M059J (cell line): ENCODE results near the gene SLC4A2. TPM values are rescaled to one million over a fixed set of nuclear protein-coding genes. Genes with fewer than 3 reads are reported as not detected.

Experiments used
- DNase-seq: peaks from one replicate; pipeline ENCODE4 v3.0.0-alpha.2; 2012; ENCODE audit warnings: low read depth
- total RNA-seq: library from RNA; depleted of rRNA; stranded (reverse); fragments of >200 nt; shearing (Covaris generic); gene quantifications from 2 replicates; pipeline ENCODE4 v1.2.3, GENCODE V29; 2014

The SLC4A2 gene
- total RNA-seq, 1 experiment from 2014 or later, result 101 TPM

DNA sequence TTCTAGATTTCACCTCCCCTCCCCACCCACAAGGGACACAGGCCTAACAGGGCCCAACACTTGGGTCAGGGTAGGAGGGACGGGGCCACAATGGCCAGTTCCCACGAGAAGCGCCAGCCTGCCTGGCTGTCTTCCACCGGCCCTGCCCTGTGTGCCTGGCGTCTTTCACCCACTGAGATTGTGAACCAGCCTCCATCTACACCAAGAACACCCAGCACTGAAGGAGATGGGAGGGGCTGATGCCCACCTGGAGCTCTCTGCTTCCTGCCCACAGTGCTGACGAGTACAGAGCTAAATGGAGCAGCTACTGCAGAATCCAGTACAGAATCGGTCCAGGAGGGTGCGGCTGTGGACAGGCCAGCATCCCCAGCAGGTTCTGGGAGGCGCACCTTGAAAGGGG, 13.4 kb upstream of the SLC4A2 start:
- DNase-seq, result no peak

DNA sequence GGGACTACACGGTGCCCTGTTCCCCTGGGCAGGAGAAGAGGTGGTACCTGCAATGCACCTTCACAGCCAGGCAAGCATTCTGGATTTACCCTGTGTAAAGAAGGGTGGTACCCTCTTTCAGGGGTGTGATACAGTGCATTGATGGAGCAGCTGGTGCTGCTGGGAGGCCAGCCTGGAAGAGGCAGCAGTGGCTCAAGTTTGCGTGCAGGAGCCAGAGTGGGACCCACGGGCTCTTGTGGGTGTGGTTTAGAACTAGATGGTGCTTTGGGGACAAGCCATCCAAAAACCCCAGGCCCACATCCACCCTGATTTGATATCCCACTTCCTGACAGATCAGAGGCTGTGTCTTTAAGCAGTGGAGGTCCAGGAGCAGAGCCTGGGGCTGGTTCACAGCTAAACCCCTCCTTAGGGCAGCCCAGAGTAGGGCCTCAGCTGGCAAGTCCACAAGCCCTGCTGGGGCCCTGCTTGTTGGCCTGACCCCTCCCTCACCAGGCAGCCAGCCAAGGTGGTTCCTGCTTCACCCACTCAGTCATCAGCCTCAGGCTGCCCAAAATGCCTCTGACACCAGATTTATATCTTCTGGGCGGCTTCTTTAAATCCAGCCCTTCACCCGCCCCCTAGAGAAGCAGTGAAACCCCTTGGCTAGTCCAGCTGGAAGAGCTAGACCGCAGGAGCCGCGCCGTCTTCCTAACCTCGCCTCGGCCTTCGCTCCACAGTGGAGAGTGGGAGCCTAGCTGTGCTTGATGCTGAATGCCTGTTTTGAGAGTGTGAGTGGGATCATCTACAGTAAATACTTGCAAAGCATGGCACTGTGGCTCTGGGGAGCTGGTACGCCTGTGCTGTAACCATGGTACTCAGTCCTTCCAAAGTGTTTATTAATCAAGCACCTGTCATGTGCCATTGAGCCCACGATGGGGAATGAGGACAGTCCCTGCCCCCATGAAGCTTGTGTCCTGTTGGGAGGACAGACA, 12.5 kb upstream of the SLC4A2 start:
- DNase-seq, result peak; percentile 89

DNA sequence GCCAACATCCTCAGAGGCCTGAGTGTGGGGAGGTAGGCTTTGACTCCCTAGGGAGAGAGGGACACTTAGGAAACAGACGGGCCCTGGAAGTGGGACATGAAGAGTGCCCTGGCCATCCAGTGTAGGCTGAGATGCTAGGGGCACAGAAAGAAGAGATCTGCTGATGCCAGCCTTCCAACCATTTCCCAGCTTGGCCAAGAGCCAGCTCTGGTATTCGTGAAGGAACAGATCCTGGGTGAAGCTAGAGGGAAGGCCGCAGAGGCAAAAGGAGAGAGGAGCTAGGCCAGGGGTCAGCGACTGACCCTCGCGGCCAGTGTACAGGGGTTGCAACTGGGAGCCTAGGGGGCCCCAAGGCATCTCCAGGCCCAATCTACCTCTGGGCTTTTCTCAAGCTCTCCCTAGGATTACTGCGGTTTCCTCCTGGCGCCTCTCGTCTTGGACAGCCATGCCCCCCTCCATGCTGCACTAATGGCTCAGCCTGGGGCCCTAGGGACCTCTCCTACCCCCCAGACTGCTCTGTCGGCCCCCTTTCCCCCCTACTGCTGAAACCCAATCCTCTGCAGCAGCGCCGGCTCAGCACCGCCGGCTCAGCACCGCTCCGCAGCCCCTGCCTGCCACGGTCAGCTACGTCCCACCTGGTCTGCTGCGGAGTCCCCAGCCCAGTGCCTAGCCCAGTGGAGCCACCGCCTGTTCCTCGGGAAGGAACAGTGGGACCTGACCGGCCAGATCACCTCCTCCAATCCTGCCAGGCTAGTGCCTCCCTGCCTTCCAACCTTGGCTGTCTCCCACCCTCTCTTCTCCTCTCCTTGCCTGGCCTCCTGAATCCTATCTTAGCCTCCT, 11.2 kb upstream of the SLC4A2 start, which contains the start of gene ASIC3:
Gene ASIC3 (plus strand): TSS at position 556 of the 840 bp plus-strand sequence. CDS start 355 bp downstream, outside the sequence.
- DNase-seq, result no peak

DNA sequence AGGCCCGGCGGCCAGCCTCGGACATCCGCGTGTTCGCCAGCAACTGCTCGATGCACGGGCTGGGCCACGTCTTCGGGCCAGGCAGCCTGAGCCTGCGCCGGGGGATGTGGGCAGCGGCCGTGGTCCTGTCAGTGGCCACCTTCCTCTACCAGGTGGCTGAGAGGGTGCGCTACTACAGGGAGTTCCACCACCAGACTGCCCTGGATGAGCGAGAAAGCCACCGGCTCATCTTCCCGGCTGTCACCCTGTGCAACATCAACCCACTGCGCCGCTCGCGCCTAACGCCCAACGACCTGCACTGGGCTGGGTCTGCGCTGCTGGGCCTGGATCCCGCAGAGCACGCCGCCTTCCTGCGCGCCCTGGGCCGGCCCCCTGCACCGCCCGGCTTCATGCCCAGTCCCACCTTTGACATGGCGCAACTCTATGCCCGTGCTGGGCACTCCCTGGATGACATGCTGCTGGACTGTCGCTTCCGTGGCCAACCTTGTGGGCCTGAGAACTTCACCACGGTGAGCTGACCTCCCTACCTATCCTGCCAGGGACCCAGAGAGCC, 10.4 kb upstream of the SLC4A2 start:
- no peak for DNase-seq

GRCh38 chr7:151051108-151051507, 8.3 kb upstream of the SLC4A2 start:
- DNase-seq, result no peak

DNA sequence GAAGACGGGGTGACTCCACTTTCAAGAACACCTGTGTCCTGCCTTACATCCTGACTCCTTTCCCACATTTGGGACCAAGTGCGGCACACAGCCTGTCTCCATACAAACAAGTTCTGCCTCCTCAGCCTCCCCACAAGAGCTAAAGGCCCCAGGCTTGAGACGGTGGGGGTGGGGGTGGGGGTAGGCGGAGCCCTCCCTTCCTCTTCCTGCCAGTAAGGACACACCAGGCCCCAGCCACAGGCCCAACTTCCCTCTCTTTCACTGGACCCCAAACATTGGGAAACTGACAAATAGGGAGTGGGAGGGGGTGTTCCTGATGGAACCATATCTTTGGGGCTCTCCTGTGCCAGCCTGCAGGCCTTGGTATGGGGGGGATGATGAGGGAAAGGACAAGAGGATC, 6.3 kb upstream of the SLC4A2 start:
- DNase-seq, result no peak

GRCh38 chr7:151053751-151054150, 5.6 kb upstream of the SLC4A2 start:
- no peak for DNase-seq

DNA sequence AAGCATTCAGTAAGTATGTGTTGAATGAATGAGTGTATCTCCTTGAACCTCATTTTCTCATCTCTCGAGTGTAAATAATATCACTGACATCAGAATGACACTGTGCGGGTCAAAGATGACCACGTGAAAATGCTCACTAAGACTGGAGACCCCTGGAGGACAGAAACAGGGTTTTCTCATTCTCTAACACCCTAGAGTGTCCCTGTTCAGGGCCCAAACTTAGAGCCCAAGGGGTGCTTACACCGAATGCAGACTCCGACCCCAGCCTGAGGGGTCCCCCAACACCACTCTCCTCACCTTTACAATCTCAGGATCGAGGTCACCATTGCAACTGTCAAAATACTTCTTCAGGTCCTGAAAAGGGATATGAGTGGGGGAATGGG, 3.1 kb upstream of the SLC4A2 start:
- DNase-seq, result no peak

DNA sequence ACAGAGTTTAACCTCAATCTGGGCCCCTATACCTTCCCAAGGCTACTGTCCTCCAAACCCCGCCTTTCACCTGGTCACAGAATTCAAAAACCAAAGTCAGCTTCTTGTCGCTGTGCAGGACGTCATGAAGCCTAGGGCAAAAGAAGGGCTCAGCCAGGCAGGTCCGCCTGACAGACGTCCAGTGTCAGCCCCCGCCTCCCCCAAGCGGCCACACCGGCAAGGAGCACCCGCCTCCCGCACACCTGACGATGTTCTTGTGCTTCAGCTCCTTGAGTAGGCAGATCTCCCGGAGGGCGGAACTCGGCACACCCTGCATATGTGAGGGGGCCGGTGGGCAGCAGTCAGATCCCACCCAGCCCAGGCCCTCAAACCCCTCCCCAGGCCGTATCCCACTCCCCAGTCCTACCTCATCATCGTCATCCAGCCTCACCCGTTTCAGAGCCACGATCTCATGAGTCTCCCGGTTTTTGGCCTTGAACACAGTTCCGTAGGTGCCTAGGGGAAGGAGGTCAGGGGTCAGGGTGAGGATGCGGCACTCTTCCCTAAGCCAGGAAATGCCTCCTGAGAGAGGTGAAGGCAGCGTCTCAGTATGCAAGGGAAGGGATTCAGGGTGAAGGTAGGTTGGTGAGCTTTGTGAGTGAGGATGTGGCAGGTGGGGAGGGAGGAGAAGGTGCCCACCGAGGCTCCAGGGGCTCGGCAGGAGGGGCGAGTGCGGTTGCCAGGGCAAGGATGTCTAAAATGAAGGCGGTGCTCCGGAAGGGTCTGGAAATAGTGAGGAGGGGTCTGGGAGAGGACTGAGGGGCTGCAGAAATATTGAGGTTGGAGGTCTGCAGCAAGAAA, 2.5 kb upstream of the SLC4A2 start:
- DNase-seq, result no peak

DNA sequence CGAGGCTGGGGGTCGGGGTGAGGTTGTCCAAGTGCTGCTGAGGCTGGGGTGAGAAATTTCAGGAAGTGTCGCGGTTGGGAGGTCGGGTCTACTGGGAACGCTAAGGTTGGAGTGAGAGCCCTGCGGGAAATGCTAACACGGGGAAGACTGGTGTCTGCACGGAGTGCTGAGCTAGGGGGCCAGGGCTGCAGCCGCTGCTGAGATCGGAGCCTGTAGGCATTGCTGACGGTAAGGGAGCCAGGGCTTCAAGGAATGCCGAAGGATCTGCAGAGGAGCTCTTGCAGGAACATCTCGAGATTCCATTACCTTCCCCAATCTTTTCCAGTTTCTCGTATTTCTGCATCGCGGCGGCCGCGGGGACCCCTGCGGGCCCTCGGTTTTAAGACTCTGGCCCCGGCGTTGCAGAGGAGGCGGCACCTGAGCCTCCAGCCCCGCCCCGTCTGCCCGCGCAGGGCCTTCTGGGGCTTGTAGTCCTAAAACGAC, 1.8 kb upstream of the SLC4A2 start, which contains the start of gene CDK5:
Gene CDK5 (minus strand): TSS at position 392 of the 483 bp plus-strand sequence. CDS start 49 bp downstream, at position 343.
- no peak for DNase-seq

- peak; percentile 100 for DNase-seq
Measured at GRCh38 chr7:151057989-151058780, 1.2 kb upstream of the SLC4A2 start.

- DNase-seq, result peak; percentile 47
Measured at GRCh38 chr7:151058781-151059366, 515 bp upstream of the SLC4A2 start.

DNA sequence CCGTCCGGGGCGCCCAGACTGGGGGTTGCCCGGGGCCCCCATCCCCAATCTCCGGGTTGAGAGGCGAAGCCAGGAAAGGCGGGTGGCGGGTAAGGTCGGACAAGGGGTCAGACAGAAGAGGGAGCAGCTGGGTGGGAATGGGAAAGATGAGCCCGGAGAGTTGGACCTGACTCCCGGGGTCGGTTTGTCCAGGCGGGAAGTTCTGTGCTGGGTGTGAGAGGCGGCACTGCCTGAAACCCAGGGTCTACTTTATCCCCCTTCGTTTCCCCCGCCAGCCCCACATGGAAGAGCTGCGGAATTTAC, 675 bp downstream of the SLC4A2 start:
- DNase-seq, result no peak

DNA sequence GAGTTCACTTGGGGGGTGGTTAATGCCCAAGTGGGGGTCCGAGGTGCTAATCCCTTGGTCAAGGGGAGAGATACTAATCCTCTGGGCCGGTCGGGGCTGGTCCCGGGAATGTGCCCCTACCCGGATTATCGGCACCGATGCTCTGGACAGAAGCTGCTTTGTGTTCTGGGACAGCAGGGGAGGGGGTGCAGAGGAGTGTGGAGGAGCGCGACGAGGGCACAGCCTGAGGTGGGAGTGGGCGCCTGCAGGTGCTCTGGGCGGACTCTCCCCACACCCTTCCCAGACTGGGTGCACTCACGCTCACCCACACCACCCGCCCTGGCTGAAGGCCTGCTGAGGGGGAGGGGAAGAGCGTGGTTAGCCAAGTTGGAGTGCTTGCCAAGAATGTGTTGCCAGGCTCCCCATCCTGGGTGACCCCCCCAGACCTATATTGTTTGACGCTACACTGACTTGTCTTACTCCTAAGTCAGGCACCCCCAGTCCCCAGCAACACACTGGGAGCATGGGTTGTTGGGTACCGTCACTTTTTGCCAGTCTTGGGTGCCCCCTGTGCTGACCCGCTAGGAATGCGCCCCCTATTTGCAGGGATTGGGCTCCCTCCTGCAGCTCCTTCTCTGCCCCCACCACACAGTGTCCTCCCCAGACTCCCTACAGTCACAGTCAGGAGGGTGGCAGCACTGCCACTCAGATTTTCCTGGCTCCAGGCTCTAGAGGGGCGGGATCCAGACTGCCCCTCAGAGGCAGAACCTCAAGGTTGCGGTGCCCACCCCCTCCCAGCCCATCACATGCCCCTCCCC, 1.2 kb downstream of the SLC4A2 start:
- DNase-seq, result peak; percentile 54

- DNase-seq, result no peak
Measured at GRCh38 chr7:151061213-151062110, 2.1 kb downstream of the SLC4A2 start.

GRCh38 chr7:151062111-151062398, 2.7 kb downstream of the SLC4A2 start:
- DNase-seq, result no peak

GRCh38 chr7:151062399-151063211, 3.2 kb downstream of the SLC4A2 start:
- no peak for DNase-seq

DNA sequence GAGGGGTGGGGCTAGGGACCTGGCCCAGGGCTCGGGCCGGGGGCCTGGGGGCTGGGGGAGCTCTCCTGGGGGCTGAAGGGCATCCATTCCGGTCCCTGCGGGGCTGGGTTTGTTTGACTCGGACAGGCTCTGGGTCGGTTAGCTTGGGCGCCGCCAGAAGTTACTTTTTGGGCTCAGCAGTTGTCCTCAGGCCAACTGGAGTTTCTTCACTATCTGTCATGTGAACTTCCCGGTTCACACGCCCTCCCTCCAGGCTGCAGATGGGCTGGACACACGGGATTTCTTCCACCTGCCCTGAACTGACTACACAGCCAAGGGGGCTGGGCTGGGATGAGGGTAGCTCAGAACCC, 3.8 kb downstream of the SLC4A2 start:
- no peak for DNase-seq
